GM12801 (cell line): ENCODE data around the gene SLC47A1.

Experiments used
- CTCF ChIP-seq: IDR thresholded peaks from one replicate; pipeline ENCODE4 v1.5.1; 2011; ENCODE audit warnings: control low read depth; ENCODE audit not compliant: insufficient read length; ENCODE audit errors: extremely low read depth

Gene SLC47A1

DNA sequence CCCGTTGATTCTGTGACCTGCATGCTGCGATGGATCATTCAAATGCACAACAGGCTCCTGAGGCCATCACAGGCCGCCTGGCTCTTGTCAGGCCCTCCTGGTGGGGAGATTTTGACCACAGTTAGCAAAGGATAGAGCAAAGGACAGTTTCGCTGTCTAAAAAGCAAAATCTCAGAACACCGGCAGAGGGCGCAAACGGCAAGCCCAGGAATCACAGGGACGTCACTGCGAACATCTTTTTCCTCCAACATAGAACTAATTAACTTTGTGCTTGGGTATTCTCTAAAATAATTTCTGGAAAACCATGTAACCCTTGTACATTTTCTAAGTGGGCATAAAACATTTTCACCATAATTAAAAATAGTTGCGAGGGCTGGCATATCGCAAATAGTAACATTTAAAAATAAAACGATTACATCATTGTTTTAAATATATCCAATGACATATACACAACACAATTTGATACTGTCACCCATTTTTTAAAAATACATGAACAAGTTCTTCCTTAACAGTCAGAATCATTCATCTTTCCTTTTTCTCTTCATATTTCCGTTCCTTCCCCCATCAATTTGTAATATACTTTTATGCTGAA is 19.7 kb upstream of the SLC47A1 start:
- peak; percentile 39 for TF ChIP-seq CTCF

GRCh38 chr17:19517699-19518098 is 16.0 kb upstream of the SLC47A1 start:
- TF ChIP-seq CTCF: no peak

GRCh38 chr17:19520641-19521040 is 13.0 kb upstream of the SLC47A1 start:
- no peak for TF ChIP-seq CTCF

DNA sequence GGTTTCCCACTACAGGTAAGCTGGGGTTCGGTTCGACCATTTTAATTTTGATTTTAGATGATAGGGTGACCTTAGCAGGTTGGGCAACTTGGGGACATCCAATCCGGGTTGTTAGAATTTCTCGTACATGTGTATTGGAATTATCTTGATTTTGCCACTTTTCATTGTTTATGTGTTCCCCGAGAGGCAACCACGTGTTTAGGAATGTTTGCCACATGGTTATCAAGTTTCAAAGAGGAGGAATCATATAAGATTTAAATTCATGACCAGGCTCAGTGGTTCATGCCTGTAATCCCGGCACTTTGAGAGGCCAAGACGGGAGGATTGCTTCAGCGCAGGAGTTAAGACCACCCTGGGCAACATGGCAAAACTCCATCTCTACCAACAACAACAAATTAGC is 10.0 kb upstream of the SLC47A1 start:
- TF ChIP-seq CTCF: no peak

GRCh38 chr17:19531780-19532501 is 1.7 kb upstream of the SLC47A1 start:
- TF ChIP-seq CTCF: no peak

- no peak for TF ChIP-seq CTCF
These were observed 477 bp upstream of the SLC47A1 start for GRCh38 chr17:19533036-19533717.

DNA sequence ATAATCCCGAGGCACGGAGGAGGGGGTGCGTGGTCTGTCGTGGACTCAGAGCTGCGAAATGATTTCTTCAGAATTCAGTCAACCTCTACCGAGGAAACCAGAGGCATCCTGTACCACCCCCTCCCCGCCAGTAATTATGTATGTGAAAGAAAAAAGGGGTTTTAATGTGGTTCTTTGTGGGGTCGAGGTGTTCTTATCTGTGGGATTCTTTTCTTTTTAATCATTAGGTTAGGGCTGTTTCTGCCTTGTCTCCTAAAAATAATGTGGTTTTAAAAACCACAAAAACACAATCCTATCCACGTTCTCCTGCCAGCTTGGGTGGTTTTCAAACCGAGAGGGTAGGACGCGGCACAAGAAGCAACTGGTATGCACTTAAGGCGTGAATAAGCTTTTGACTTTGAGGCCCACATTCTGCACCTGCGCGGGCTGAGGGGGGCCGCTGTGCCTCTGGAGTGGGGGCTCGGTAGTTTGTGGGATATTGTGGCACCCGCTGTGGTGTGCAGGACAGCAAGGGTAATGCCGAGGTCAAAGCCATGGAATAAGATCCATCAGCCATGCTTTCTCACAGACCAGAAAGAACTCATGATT is 1.0 kb downstream of the SLC47A1 start:
- TF ChIP-seq CTCF: no peak
